Subcutaneous adipose tissue (tissue), 4 donors: ENCODE results near the gene BMF. TPM values are rescaled to one million over a fixed set of nuclear protein-coding genes. Genes with fewer than 3 reads are reported as not detected.

ENCODE experiments used
- CTCF ChIP-seq: fragments of 450-650 bp; IDR thresholded peaks from one replicate; pipeline ENCODE4 v1.5.1; 2016; ENCODE audit warnings: low read depth, mild to moderate bottlenecking, control low read depth, antibody characterized with exemption, moderate library complexity
- total RNA-seq, 4 donors: library from RNA; depleted of rRNA; stranded (reverse); fragments of >200 nt; gene quantifications; one replicate each; pipeline ENCODE4 v1.1.0, GENCODE V29; 2016

Gene BMF
- total RNA-seq, 4 donors from 2014 or later: 4.9 to 12.9 (median 6.6) TPM

- no peak for TF ChIP-seq CTCF
Measured at GRCh38 chr15:40094156-40094555, 14.5 kb downstream of the BMF start.

- TF ChIP-seq CTCF: no peak
Measured at GRCh38 chr15:40092979-40093869, 15.5 kb downstream of the BMF start.

- no peak for TF ChIP-seq CTCF
Measured at GRCh38 chr15:40092256-40092978, 16.3 kb downstream of the BMF start.

GRCh38 chr15:40091861-40092255 is 16.8 kb downstream of the BMF start:
- TF ChIP-seq CTCF: no peak

- TF ChIP-seq CTCF: no peak
Measured at GRCh38 chr15:40090774-40091455, 17.8 kb downstream of the BMF start.

GRCh38 chr15:40088929-40089755 is 19.5 kb downstream of the BMF start:
- TF ChIP-seq CTCF: no peak
